PC-9 (cell line): Measurements from ENCODE around the gene B3GAT2. TPM values are rescaled to one million over a fixed set of nuclear protein-coding genes. Genes with fewer than 3 reads are reported as not detected.
"Not testable (repeated sequence)": the region's sequence is repeated elsewhere in the genome, so short reads cannot be mapped to it uniquely, and the experiment has no call there.

ENCODE experiments used
- BruUV-seq: library from RNA; stranded (reverse); fragments of 400-500 nt; replicated peaks from 2 replicates; lab custom pipeline; 2021; lab: Mats Ljungman, UMichigan
- CTCF ChIA-PET: fragments of 300-600 bp; sonication (Branson Sonifier 250); formaldehyde crosslinking; loops from one replicate; lab custom pipeline; 2022; ENCODE audit warnings: antibody characterized with exemption; lab: Charles Lee
- POLR2A ChIA-PET: fragments of 300-600 bp; sonication (Branson Sonifier 250); formaldehyde crosslinking; loops from one replicate; lab custom pipeline; 2022; ENCODE audit warnings: antibody characterized with exemption; ENCODE audit not compliant: unreplicated experiment; lab: Charles Lee
- DNase-seq, 2 experiments: peaks; one replicate each; pipeline versions ENCODE4 v3.0.0 to v3.0.0-alpha.2; 2015 to 2022; ENCODE audit warnings: mixed read lengths in 1 of 2
- H2AFZ ChIP-seq: fragments of 200-600 bp; sonication (generic); 2 replicates; pipeline ENCODE4 v1.8.1; 2017; ENCODE audit warnings: antibody characterized with exemption
- H3F3A ChIP-seq: fragments of 200-600 bp; sonication (generic); 2 replicates; pipeline ENCODE4 v1.8.1; 2017; ENCODE audit warnings: antibody characterized with exemption, mild to moderate bottlenecking, low read depth; ENCODE audit not compliant: insufficient read depth
- H3K27ac ChIP-seq: fragments of 200-600 bp; sonication (generic); 2 replicates; pipeline ENCODE4 v1.6.1; 2016; ENCODE audit warnings: mixed run types
- H3K27me3 ChIP-seq: fragments of 200-600 bp; sonication (generic); 2 replicates; pipeline ENCODE4 v1.6.1; 2016; ENCODE audit warnings: low read depth, mixed run types; ENCODE audit not compliant: insufficient read depth
- H3K36me3 ChIP-seq: fragments of 200-600 bp; sonication (generic); 2 replicates; pipeline ENCODE4 v1.6.1; 2016; ENCODE audit warnings: low read depth, mixed run types
- H3K4me1 ChIP-seq: fragments of 200-600 bp; sonication (generic); replicated peaks from 2 replicates; pipeline ENCODE4 v1.6.1; 2016; ENCODE audit warnings: mixed run types; ENCODE audit not compliant: insufficient read depth
- H3K4me2 ChIP-seq: fragments of 200-600 bp; sonication (generic); 2 replicates; pipeline ENCODE4 v1.6.1; 2017; ENCODE audit warnings: mixed run types
- H3K4me3 ChIP-seq: fragments of 200-600 bp; sonication (generic); 2 replicates; pipeline ENCODE4 v1.6.1; 2016; ENCODE audit warnings: mixed run types
- H3K79me2 ChIP-seq: fragments of 200-600 bp; sonication (generic); 2 replicates; pipeline ENCODE4 v1.6.1; 2017; ENCODE audit warnings: low read depth, mixed run types
- H3K9me2 ChIP-seq: fragments of 200-600 bp; sonication (generic); 2 replicates; pipeline ENCODE4 v1.8.1; 2017; ENCODE audit warnings: mild to moderate bottlenecking; ENCODE audit not compliant: insufficient read depth
- H3K9me3 ChIP-seq: fragments of 200-600 bp; sonication (generic); 2 replicates; pipeline ENCODE4 v1.8.1; 2016; ENCODE audit warnings: low read depth; ENCODE audit not compliant: insufficient read depth
- H4K20me1 ChIP-seq: fragments of 200-600 bp; sonication (generic); 2 replicates; pipeline ENCODE4 v1.8.1; 2017; ENCODE audit not compliant: insufficient read depth
- EZH2 ChIP-seq: fragments of 200-600 bp; sonication (generic); IDR thresholded peaks from 2 replicates; pipeline ENCODE4 v1.8.0; 2017; ENCODE audit warnings: antibody characterized with exemption, low read depth
- intact Hi-C: fragments of 100-400 bp; cut with micrococcal nuclease; formaldehyde crosslinking; loops from one replicate; pipeline ENCODE4 v1.10.0; 2022; ENCODE audit not compliant: unreplicated experiment
- total RNA-seq: library from RNA; stranded (reverse); gene quantifications from 2 replicates; pipeline ENCODE4 v1.2.3, GENCODE V29; 2021
- TF ChIP-seq, protein P1 (sequence below): fragments of 200-600 bp; sonication (generic); conservative IDR thresholded peaks from 2 replicates; pipeline ENCODE4 v1.6.1; 2017; ENCODE audit warnings: mixed run types, antibody characterized with exemption, mild to moderate bottlenecking, moderate library complexity

B3GAT2 gene
- total RNA-seq, 1 experiment from 2014 or later, result not detected

DNA sequence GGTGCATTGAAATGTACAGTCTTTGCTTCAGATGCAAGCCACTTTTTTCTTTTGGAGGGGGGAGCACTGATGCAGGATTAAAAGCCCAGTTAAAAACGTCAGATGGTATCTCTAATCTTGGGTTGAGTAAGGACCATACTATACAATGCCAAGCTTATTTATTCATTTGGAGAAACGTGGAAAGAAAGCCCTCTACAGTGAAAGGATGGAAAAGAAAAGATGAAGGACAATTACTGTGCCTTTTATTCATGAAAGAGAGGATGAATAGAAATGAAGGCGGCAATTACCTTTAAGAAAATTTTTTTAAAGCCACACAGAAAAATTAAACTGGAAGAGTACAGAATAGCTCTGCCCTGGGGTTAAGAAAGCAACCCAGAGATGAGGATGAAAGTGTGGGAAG, 2.7 kb downstream of the B3GAT2 start:
- intact Hi-C loops, result loop anchor here (10.0 kb wide), 1 partner anchor 729 kb away; no protein-coding TSS in a partner anchor
- no peaks in the 10 kb centered on the region for H3F3A ChIP-seq
- H4K20me1 ChIP-seq, result no peaks in the 10 kb centered on the region
- no peak overlapping the region for H3K4me2 ChIP-seq
- no peak for DNase-seq
- H3K27me3 ChIP-seq, result peaks cover 14% of the 10 kb centered on the region
- TF ChIP-seq EZH2, result no peak
- TF ChIP-seq, protein P1, sequence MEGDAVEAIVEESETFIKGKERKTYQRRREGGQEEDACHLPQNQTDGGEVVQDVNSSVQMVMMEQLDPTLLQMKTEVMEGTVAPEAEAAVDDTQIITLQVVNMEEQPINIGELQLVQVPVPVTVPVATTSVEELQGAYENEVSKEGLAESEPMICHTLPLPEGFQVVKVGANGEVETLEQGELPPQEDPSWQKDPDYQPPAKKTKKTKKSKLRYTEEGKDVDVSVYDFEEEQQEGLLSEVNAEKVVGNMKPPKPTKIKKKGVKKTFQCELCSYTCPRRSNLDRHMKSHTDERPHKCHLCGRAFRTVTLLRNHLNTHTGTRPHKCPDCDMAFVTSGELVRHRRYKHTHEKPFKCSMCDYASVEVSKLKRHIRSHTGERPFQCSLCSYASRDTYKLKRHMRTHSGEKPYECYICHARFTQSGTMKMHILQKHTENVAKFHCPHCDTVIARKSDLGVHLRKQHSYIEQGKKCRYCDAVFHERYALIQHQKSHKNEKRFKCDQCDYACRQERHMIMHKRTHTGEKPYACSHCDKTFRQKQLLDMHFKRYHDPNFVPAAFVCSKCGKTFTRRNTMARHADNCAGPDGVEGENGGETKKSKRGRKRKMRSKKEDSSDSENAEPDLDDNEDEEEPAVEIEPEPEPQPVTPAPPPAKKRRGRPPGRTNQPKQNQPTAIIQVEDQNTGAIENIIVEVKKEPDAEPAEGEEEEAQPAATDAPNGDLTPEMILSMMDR, result no peak
- H3K4me1 ChIP-seq, result no peaks in the 10 kb centered on the region
- H3K9me2 ChIP-seq, result no peaks in the 10 kb centered on the region
- no TSS peak for BruUV-seq
- no peak overlapping the region for H3K4me3 ChIP-seq
- no peak overlapping the region for H3K27ac ChIP-seq
- H3K9me3 ChIP-seq, result no peaks in the 10 kb centered on the region
- H3K36me3 ChIP-seq, result no peaks in the 10 kb centered on the region
- H2AFZ ChIP-seq, result no peak overlapping the region
- H3K79me2 ChIP-seq, result no peaks in the 10 kb centered on the region
- ChIA-PET CTCF (no interaction called here), POLR2A (no interaction called here)

DNA sequence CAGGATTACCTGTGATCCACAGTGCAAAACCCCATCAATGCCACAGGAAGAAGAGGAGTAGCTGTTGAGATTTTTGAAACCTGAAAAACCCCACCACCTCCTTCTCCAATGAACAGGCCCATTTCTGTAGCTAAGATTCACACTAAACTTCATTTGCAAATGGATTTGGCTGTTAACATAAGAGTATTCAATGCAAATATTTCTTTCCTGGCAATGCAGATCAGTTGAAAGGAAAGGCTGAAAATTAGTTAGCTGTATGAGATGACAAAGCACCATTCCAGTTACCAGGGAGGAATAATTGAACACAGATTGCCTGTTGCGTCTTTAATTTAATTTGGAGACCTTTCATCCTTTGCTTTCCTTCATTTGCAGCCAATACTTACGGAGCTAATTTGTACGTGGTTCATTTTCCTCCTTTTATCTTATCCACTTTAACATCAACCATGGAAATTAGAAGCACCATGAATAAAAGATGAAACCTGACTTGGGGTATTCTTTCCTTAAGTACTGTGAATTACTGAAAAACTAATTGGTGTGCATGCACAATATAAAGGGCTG, 4.2 kb downstream of the B3GAT2 start:
- Histone ChIP-seq H2AFZ (no peak overlapping the region), H3K9me2 (no peaks in the 10 kb centered on the region), H3K4me3 (no peak overlapping the region), H3K79me2 (no peaks in the 10 kb centered on the region), H4K20me1 (no peaks in the 10 kb centered on the region), H3K27me3 (peaks cover 14% of the 10 kb centered on the region), H3K4me1 (no peaks in the 10 kb centered on the region), H3K4me2 (no peak overlapping the region), H3F3A (no peaks in the 10 kb centered on the region), H3K27ac (no peak overlapping the region), H3K9me3 (no peaks in the 10 kb centered on the region), H3K36me3 (no peaks in the 10 kb centered on the region)
- ChIA-PET CTCF (no interaction called here), POLR2A (no interaction called here)
- TF ChIP-seq, protein P1, result no peak
- TF ChIP-seq EZH2, result no peak
- BruUV-seq, result no TSS peak
- no peak for DNase-seq
- intact Hi-C loops, result loop anchor here (2.0 to 10.0 kb wide), 2 partner anchors 246 to 728 kb away; no protein-coding TSS in a partner anchor

DNA sequence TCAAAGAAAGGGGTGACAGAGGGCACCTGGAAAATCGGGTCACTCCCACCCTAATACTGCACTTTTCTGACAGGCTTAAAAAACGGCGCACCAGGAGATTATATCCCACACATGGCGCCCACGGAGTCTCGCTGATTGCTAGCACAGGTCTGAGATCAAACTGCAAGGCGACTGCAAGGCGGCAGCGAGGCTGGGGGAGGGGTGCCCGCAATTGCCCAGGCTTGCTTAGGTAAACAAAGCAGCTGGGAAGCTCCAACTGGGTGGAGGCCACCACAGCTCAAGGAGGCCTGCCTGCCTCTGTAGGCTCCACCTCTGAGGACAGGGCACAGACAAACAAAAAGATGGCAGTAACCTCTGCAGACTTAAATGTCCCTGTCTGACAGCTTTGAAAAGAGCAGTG, 12.5 kb downstream of the B3GAT2 start:
- H3K27ac ChIP-seq, H3K4me1 ChIP-seq, H3F3A ChIP-seq, BruUV-seq, H3K27me3 ChIP-seq, intact Hi-C loops, H4K20me1 ChIP-seq, H3K79me2 ChIP-seq, DNase-seq, CTCF ChIA-PET, H3K4me2 ChIP-seq, H2AFZ ChIP-seq, POLR2A ChIA-PET, H3K9me2 ChIP-seq, H3K9me3 ChIP-seq, H3K4me3 ChIP-seq, H3K36me3 ChIP-seq: not testable (repeated sequence)

DNA sequence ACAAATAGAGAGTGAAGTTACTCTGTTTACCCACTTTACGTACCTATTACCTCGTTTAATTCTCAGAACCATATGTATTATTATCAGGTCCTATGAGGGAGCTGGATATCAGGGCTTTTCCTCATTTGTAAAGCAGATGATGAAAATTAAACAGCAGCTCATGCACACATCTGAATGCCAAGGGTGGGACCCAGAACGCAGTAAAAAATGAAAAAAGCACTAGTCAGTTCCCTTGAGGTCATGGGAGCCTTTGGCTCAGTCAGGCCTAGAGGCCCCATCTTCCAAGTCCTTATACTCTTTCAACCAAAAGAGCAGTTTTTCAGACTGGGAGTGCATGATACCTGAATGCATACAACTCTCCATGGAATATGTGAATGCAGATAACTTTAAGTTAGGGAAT, 23.0 kb downstream of the B3GAT2 start:
- Histone ChIP-seq H3K27me3 (no peaks in the 10 kb centered on the region), H3K9me3 (no peaks in the 10 kb centered on the region), H2AFZ (no peak overlapping the region), H3K36me3 (no peaks in the 10 kb centered on the region), H3K9me2 (no peaks in the 10 kb centered on the region), H3K27ac (no peak overlapping the region), H3F3A (no peaks in the 10 kb centered on the region), H3K4me1 (no peaks in the 10 kb centered on the region), H3K4me3 (no peak overlapping the region), H3K79me2 (no peaks in the 10 kb centered on the region), H4K20me1 (no peaks in the 10 kb centered on the region), H3K4me2 (no peak overlapping the region)
- BruUV-seq, result no TSS peak
- no peak for DNase-seq
- TF ChIP-seq EZH2, result no peak
- intact Hi-C loops, result no loop called here
- ChIA-PET POLR2A (no interaction called here), CTCF (no interaction called here)
